ENCODE data around the gene ACSL4. TPM values are rescaled to one million over a fixed set of nuclear protein-coding genes. Genes with fewer than 3 reads are reported as not detected.
"Not testable (repeated sequence)": the region's sequence is repeated elsewhere in the genome, so short reads cannot be mapped to it uniquely, and the experiment has no call there.

ACSL4 gene
- total and polyA plus RNA-seq, 5 donors, result 18.3 to 56.1 (median 46.3) TPM

DNA sequence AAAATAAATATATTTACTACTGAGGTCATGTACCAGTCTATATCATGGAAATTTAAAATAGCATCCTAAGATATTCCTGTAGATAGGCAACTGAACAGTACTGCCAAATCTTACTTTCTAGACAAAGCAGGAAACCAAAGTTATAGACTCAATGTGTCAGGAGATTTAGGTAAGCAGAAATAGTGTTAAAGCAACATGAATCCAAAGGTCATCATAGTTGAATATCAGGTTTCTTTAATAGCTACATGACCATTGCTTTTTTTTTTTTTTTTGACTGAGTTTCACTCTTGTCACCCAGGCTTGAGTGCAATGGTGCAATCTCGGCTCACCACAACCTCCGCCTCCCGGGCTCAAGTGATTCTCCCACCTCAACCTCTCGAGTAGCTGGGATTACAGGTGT is 20.2 kb upstream of the ACSL4 start:
- ATAC-seq (no peak), DNase-seq (no peak)
- intact Hi-C loops (cut with DNase I), result no loop called here
- WGBS, result 96% methylated on average over 4 of the region's 4 CpGs
- no peak overlapping the region for H3K4me3 ChIP-seq (ENCODE audit: low read length)
- no peak overlapping the region for H3K27ac ChIP-seq (ENCODE audit: low read length)
- no peaks in the 10 kb centered on the region for H3K9me3 ChIP-seq (ENCODE audit: control insufficient read depth, low read length)
- H3K4me1 ChIP-seq (ENCODE audit: control insufficient read depth, insufficient read depth, low read length), result no peaks in the 10 kb centered on the region
- no peaks in the 10 kb centered on the region for H3K27me3 ChIP-seq (ENCODE audit: control insufficient read depth, insufficient read depth)

DNA sequence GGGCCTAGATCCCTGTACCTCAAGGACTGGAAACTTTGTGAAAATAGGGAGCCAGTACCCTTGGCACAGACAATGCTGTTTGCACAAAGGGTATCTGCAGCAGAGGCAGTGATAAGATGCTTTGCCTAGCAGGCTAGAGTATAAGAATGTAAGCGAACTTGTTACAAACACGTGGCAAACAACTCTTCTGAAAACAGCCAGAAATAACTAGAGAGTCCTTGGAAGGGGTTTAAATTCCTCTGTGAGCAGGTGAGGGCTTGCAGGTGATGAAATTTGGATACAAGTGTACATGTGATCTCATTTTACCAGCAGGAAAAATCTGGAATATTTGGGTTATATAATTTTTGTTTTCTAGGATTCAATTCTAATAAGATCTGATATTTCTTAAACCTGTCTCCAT is 18.6 kb upstream of the ACSL4 start:
- intact Hi-C loops (cut with DNase I), result no loop called here
- no peaks in the 10 kb centered on the region for H3K27me3 ChIP-seq (ENCODE audit: control insufficient read depth, insufficient read depth)
- H3K4me3 ChIP-seq (ENCODE audit: low read length), result no peak overlapping the region
- no peak for DNase-seq
- ATAC-seq, result no peak
- no peaks in the 10 kb centered on the region for H3K4me1 ChIP-seq (ENCODE audit: control insufficient read depth, insufficient read depth, low read length)
- WGBS, result 49% methylated on average over 2 of the region's 2 CpGs
- H3K27ac ChIP-seq (ENCODE audit: low read length), result no peak overlapping the region
- no peaks in the 10 kb centered on the region for H3K9me3 ChIP-seq (ENCODE audit: control insufficient read depth, low read length)

DNA sequence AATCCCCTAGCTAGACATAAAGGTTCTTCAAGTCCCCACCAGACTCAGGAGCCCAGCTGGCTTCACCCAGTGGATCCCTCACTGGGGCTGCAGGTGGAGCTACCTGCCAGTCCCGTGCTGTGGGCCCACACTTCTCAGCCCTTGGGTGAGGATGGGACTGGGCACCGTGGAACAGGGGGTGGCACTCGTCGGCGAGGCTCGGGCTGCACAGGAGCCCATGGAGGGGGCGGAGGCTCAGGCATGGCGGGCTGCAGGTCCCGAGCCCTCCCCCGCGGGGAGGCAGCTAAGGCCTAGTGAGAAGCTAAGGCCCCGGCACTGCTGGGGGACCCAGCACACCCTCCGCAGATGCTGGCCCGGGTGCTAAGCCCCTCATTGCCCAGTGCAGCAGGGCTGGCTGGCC is 16.1 kb upstream of the ACSL4 start:
- H3K4me1 ChIP-seq (ENCODE audit: control insufficient read depth, insufficient read depth, low read length), result no peaks in the 10 kb centered on the region
- WGBS, result 97% methylated on average over 14 of the region's 14 CpGs
- no peak overlapping the region for H3K27ac ChIP-seq (ENCODE audit: low read length)
- no peak for ATAC-seq
- intact Hi-C loops (cut with DNase I), result no loop called here
- no peaks in the 10 kb centered on the region for H3K9me3 ChIP-seq (ENCODE audit: control insufficient read depth, low read length)
- H3K27me3 ChIP-seq (ENCODE audit: control insufficient read depth, insufficient read depth), result no peaks in the 10 kb centered on the region
- no peak overlapping the region for H3K4me3 ChIP-seq (ENCODE audit: low read length)
- no peak for DNase-seq

DNA sequence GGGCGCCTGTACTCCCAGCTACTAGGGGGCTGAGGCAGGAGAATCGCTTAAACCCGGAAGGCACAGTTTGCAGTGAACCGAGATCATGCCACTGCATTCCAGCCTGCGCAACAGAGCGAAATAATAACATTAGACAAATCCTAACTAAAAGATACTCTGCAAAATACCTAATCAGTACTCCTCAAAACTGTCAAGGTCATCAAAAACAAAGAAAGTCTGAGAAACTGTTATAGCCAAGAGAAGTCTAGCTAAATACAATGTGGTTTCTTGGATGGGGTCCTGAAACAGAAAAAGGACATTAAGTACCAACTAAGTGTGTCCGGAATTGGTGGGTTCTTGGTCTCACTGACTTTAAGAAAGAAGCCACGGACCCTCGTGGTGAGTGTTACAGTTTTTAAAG is 14.6 kb upstream of the ACSL4 start:
- WGBS, result 95% methylated on average over 9 of the region's 9 CpGs
- no peaks in the 10 kb centered on the region for H3K4me1 ChIP-seq (ENCODE audit: control insufficient read depth, insufficient read depth, low read length)
- no peaks in the 10 kb centered on the region for H3K9me3 ChIP-seq (ENCODE audit: control insufficient read depth, low read length)
- H3K27ac ChIP-seq (ENCODE audit: low read length), result no peak overlapping the region
- H3K4me3 ChIP-seq (ENCODE audit: low read length), result no peak overlapping the region
- no peaks in the 10 kb centered on the region for H3K27me3 ChIP-seq (ENCODE audit: control insufficient read depth, insufficient read depth)
- DNase-seq (no peak), ATAC-seq (no peak)
- intact Hi-C loops (cut with DNase I), result no loop called here

DNA sequence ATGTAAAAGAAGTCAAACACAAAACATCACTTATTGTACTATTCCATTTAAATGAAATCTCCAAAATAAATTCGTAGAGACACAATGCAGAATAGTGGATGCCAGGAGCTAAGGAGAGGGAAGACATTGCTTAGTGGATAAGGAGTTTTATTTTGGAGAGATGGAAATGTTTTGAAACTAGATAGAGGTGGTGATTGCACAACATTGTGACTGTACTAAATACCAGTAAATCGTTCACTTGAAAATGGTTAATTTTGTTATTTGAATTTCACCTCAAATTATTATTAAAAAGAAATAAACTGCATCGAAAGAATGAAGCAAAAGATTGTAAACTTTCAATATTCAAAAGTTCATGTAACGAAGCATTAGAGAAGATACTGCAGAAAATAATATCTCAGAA is 9.7 kb upstream of the ACSL4 start:
- WGBS, result 86% methylated on average over 4 of the region's 4 CpGs
- H3K27me3 ChIP-seq (ENCODE audit: control insufficient read depth, insufficient read depth), result no peaks in the 10 kb centered on the region

DNA sequence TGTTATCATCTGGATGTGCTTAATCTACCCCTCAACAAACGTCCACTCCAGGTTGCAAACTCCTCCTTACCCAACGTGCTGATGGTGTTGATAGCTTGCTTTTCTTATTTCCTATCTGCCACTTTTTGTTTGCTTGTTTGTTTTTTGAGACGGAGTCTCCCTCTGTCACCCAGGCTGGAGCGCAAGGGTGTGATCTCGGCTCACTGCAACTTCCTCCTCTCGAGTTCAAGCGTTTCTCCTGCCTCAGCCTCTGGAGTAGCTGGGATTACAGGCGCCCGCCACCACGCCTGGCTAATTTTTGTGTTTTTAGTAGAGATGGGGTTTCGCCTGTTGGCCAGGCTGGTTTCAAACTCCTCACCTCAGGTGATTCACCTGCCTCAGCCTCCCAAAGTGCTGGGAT is 7.8 kb upstream of the ACSL4 start:
- H3K27me3 ChIP-seq (ENCODE audit: control insufficient read depth, insufficient read depth); H3K4me3 ChIP-seq (ENCODE audit: low read length); H3K4me1 ChIP-seq (ENCODE audit: control insufficient read depth, insufficient read depth, low read length); H3K27ac ChIP-seq (ENCODE audit: low read length); DNase-seq; ATAC-seq; H3K9me3 ChIP-seq (ENCODE audit: control insufficient read depth, low read length); intact Hi-C loops (cut with DNase I): not testable (repeated sequence)
- 66% methylated on average over 11 of the region's 11 CpGs for WGBS

More for the DNA sequence above, 9.7 kb upstream of the ACSL4 start:
- no peak for ATAC-seq
- H3K4me3 ChIP-seq (ENCODE audit: low read length), result no peak overlapping the region
- H3K9me3 ChIP-seq (ENCODE audit: control insufficient read depth, low read length), result no peaks in the 10 kb centered on the region
- H3K4me1 ChIP-seq (ENCODE audit: control insufficient read depth, insufficient read depth, low read length), result no peaks in the 10 kb centered on the region
- no peak overlapping the region for H3K27ac ChIP-seq (ENCODE audit: low read length)
- intact Hi-C loops (cut with DNase I), result no loop called here
- no peak for DNase-seq

DNA sequence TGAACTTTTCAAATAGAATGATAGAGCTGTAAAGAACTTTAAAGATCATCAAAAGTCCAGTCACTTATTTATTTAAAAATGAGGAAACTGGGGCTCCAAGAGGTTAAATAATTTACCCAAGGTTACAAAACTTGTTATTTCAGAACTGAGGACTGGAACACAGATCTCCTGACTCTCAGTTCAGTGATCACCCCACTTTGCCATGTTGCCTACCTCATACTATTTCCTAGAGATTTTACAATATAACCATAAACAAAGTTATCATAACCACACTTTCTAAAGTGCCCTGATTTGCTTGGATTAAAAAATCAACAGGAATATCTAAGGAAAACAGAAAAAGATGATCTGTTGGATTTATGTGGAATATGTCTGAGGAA is 7.4 kb upstream of the ACSL4 start:
- H3K27ac ChIP-seq (ENCODE audit: low read length), result no peak overlapping the region
- intact Hi-C loops (cut with DNase I), result no loop called here
- no peaks in the 10 kb centered on the region for H3K4me1 ChIP-seq (ENCODE audit: control insufficient read depth, insufficient read depth, low read length)
- ATAC-seq (no peak), DNase-seq (no peak)
- H3K4me3 ChIP-seq (ENCODE audit: low read length), result no peak overlapping the region
- no peaks in the 10 kb centered on the region for H3K27me3 ChIP-seq (ENCODE audit: control insufficient read depth, insufficient read depth)
- no peaks in the 10 kb centered on the region for H3K9me3 ChIP-seq (ENCODE audit: control insufficient read depth, low read length)

DNA sequence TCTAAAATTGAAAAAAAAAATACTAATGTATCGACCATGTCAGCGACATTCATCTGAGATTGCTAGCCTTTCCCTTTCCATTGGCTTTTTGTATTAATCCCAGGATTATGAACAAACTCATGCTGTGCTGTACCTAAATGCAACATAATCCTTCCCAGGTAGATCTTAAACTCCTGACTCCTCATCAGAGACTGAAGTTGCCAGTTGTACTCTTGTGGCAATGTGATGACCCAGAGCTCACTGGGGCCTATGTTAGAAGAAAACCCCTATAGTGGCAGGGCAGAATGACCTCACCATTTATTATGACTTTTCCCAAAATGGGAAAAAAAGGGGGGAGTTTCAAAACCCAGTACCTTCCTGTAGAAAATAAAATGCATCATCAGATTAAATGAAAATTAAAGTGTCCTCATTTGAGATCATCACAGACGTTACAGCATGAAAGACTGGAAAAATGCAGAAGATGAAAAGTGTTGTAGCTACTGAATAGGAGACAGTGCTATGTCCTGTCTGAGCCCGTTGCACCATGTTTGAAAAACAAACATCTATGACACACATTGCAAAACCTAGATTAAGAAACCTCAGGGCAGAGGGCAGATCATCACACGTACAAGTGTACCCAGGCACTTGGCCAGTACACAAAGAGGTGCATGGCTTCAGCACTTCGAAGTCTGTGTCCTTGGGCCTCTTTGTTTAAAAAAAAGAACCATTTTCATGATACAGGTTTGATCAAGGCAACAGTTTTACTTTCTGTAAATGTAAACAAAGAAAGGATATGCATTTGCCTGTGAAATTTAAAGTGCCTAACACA is 6.8 kb upstream of the ACSL4 start:
- intact Hi-C loops (cut with DNase I), result loop anchor here in 1 of 4 donors (10.0 kb wide), 1 partner anchor 115 kb away; no protein-coding TSS in a partner anchor
- Histone ChIP-seq H3K27ac (ENCODE audit: low read length) (no peak overlapping the region), H3K9me3 (ENCODE audit: control insufficient read depth, low read length) (no peaks in the 10 kb centered on the region), H3K4me1 (ENCODE audit: control insufficient read depth, insufficient read depth, low read length) (no peaks in the 10 kb centered on the region), H3K4me3 (ENCODE audit: low read length) (no peak overlapping the region), H3K27me3 (ENCODE audit: control insufficient read depth, insufficient read depth) (no peaks in the 10 kb centered on the region)
- ATAC-seq (no peak), DNase-seq (no peak)
- WGBS, result 72% methylated on average over 6 of the region's 6 CpGs

DNA sequence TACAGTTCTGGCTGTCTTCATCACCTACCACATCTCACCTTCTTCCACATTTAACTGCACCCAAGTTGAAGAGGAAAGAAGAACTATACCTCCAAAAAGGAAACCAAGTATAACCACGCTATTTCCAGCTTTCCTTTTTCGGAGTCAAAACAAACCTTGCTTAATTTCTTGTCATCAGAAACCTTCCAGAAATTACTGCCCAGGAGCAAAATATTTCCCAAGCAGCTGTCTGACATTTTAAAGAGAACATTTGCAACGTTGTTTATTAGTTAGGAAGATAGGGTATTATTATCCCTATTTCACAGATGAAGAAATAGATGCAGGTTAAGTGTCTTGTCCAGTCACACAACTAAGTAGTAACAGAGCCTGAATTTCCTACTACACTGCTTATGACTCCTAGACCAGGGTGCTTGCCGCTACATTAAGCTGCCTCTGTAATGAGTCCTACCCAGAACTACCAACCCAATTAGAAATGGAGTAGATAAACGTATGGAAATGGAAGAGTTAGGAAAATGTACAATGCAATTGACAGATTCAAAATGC is 2.2 kb upstream of the ACSL4 start:
- DNase-seq (no peak), ATAC-seq (no peak)
- intact Hi-C loops (cut with DNase I), result loop anchor here in 1 of 4 donors (10.0 kb wide), 1 partner anchor 120 kb away; no protein-coding TSS in a partner anchor
- Histone ChIP-seq H3K27ac (ENCODE audit: low read length) (no peak overlapping the region), H3K27me3 (ENCODE audit: control insufficient read depth, insufficient read depth) (no peaks in the 10 kb centered on the region), H3K9me3 (ENCODE audit: control insufficient read depth, low read length) (no peaks in the 10 kb centered on the region), H3K4me3 (ENCODE audit: low read length) (no peak overlapping the region), H3K4me1 (ENCODE audit: control insufficient read depth, insufficient read depth, low read length) (no peaks in the 10 kb centered on the region)
- WGBS, result 77% methylated on average over 5 of the region's 5 CpGs

DNA sequence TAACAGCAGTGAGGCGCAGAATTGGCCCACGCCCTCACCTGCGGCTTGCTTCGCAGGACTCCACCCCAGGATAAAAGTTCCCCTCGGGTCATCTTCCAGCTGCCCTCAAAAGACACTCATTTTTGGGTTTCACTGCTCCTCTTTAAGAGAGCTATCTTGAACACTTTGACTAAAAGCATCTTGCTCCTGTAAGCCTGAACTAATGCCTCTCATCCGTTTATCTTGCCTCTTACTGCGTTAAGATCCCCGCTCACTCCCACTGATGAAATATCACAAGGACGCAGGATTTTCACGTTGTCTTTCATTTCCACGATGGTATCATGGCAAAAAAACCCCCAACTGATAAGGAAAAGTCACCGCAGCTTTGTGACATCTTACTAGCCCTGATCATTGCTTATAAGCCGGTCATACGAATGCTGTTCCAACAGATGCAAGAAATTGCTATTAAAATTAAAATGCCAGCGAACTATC is 591 bp upstream of the ACSL4 start:
- peak overlapping the region; percentile 96 for H3K4me3 ChIP-seq (ENCODE audit: low read length)
- ATAC-seq, result no peak
- H3K27me3 ChIP-seq (ENCODE audit: control insufficient read depth, insufficient read depth), result no peaks in the 10 kb centered on the region
- no peaks in the 10 kb centered on the region for H3K4me1 ChIP-seq (ENCODE audit: control insufficient read depth, insufficient read depth, low read length)
- 15% methylated on average over 15 of the region's 15 CpGs for WGBS
- intact Hi-C loops (cut with DNase I), result loop anchor here in 1 of 4 donors (10.0 kb wide), 1 partner anchor 121 kb away; no protein-coding TSS in a partner anchor
- H3K9me3 ChIP-seq (ENCODE audit: control insufficient read depth, low read length), result no peaks in the 10 kb centered on the region
- H3K27ac ChIP-seq (ENCODE audit: low read length), result peak overlapping the region; percentile 83
- DNase-seq, result no peak

DNA sequence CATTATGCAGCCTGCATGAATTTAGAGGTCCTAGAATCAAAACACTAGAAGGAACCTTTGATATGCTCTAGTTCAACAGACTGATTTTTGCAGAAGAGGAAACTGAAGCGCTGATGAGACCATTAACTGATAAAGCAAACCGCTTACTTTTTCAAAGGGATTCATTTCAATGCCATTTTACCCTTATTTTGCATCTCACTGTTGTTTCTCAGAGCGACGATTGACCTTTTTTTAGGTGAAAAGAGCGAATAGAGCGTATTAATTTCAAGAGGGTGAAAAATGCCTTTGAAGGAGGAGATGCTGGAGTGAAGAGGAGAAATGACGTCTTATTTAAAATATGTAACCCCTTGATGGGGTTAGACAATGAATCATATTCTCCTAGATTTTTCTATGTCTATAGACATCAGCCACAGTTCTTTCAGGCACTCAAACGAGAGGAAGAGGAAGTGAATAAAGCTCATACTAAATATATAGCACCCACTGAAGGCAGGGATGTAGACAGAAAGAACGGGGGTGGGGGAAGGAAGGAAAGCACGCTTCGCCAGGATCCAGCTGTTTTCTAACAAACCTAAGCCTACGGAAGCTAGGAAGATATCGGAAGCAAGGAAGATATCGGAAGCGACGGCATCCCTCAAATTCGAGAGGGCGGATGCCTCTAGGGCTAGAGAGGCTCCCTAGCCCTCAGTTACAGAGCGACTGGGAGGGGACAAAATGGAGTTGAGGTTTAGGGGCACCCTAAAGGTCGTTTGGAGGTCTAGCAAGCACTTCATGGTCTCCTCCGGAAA is 848 bp downstream of the ACSL4 start:
- WGBS, result 3% methylated on average over 21 of the region's 21 CpGs
- peak; percentile 32 to 51 for ATAC-seq
- DNase-seq, result no peak
- Histone ChIP-seq H3K4me3 (ENCODE audit: low read length) (peak overlapping the region; percentile 96), H3K27me3 (ENCODE audit: control insufficient read depth, insufficient read depth) (no peaks in the 10 kb centered on the region), H3K4me1 (ENCODE audit: control insufficient read depth, insufficient read depth, low read length) (no peaks in the 10 kb centered on the region), H3K27ac (ENCODE audit: low read length) (peak overlapping the region; percentile 91), H3K9me3 (ENCODE audit: control insufficient read depth, low read length) (no peaks in the 10 kb centered on the region)
- intact Hi-C loops (cut with DNase I), result loop anchor here in 1 of 4 donors (10.0 kb wide), 1 partner anchor 123 kb away; no protein-coding TSS in a partner anchor
